Mucosa of descending colon (tissue), 3 donors: Measurements from ENCODE around the gene LTC4S. TPM values are rescaled to one million over a fixed set of nuclear protein-coding genes. Genes with fewer than 3 reads are reported as not detected.

ENCODE experiments used
- ATAC-seq: fragments of 200-7000 bp; cut with Tn5 transposase; one replicate; pipeline ENCODE4 v1.9.1; 2020; ENCODE audit warnings: mild to moderate bottlenecking, moderate library complexity
- DNase-seq, 3 donors: peaks; one replicate each; pipeline ENCODE4 v3.0.0-alpha.2; 2020
- H3K36me3 ChIP-seq: fragments of 200-600 bp; one replicate; pipeline ENCODE4 v1.8.0; 2021; ENCODE audit warnings: low read depth, mild to moderate bottlenecking
- H3K4me1 ChIP-seq: fragments of 200-600 bp; one replicate; pipeline ENCODE4 v1.8.0; 2021; ENCODE audit warnings: low read depth, mild to moderate bottlenecking
- H3K4me3 ChIP-seq: fragments of 200-600 bp; one replicate; pipeline ENCODE4 v1.8.0; 2021; ENCODE audit warnings: mild to moderate bottlenecking
- H3K9me3 ChIP-seq: fragments of 200-600 bp; one replicate; pipeline ENCODE4 v1.8.0; 2021; ENCODE audit warnings: mild to moderate bottlenecking
- intact Hi-C, 2 donors: fragments of 100-400 bp; cut with DNase I in 1 of 2; cut with micrococcal nuclease in 1 of 2; formaldehyde crosslinking; loops; one replicate each; pipeline versions ENCODE4 v1.11.0 to v1.11.1; 2022; cut with DNase I, micrococcal nuclease
- total RNA-seq, 3 donors: library from RNA; stranded (reverse); fragmentation: NEBNext Ultra II Directional in 2 of 3; extraction: Animal tissue kit (Norgen Biotek cat#: 25700) in 2 of 3; gene quantifications; one replicate each; pipeline versions ENCODE4 v1.2.1 to v1.2.4, GENCODE V29; 2021 to 2023
- TF ChIP-seq, protein P1 (sequence below): fragments of 200-600 bp; IDR thresholded peaks from one replicate; pipeline ENCODE4 v1.8.0; 2022; ENCODE audit warnings: antibody characterized with exemption, mild to moderate bottlenecking
- donor health status: DM: no; HTN: no; CAD: no; lungs with moderate emphysema.
- donor health status: DM: no; HTN: no; CAD: no.
- donor health status: DM: no; HTN: yes; CAD: no.

The LTC4S gene
- total RNA-seq, 3 donors from 2014 or later = 3.0 to 10.4 (median 7.0) TPM

DNA sequence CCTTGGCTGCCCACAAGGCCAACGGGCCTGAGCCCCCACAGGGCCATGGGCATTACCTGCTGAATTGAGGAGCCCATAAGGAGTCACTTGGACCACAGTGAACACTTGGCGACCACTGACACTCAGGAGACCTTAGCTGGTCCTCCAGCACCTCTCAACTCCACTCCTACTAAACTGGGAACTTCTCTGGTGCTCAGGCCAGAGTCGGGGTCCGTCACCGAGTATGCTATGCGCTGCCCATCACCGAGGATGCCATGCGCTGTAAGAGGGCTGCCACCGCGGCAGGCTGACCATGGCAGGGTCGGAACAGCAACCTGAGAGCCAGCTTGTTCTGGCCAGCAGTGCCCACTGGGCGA is 26.3 kb downstream of the LTC4S start:
- H3K9me3 ChIP-seq = no peaks in the 10 kb centered on the region
- TF ChIP-seq, protein P1, sequence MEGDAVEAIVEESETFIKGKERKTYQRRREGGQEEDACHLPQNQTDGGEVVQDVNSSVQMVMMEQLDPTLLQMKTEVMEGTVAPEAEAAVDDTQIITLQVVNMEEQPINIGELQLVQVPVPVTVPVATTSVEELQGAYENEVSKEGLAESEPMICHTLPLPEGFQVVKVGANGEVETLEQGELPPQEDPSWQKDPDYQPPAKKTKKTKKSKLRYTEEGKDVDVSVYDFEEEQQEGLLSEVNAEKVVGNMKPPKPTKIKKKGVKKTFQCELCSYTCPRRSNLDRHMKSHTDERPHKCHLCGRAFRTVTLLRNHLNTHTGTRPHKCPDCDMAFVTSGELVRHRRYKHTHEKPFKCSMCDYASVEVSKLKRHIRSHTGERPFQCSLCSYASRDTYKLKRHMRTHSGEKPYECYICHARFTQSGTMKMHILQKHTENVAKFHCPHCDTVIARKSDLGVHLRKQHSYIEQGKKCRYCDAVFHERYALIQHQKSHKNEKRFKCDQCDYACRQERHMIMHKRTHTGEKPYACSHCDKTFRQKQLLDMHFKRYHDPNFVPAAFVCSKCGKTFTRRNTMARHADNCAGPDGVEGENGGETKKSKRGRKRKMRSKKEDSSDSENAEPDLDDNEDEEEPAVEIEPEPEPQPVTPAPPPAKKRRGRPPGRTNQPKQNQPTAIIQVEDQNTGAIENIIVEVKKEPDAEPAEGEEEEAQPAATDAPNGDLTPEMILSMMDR = no peak
- ATAC-seq (no peak), DNase-seq (no peak)
- peaks cover 63% of the 10 kb centered on the region for H3K4me1 ChIP-seq
- intact Hi-C loops = no loop called here
- H3K4me3 ChIP-seq = peak overlapping the region; percentile 100
- peaks cover 4% of the 10 kb centered on the region for H3K36me3 ChIP-seq

DNA sequence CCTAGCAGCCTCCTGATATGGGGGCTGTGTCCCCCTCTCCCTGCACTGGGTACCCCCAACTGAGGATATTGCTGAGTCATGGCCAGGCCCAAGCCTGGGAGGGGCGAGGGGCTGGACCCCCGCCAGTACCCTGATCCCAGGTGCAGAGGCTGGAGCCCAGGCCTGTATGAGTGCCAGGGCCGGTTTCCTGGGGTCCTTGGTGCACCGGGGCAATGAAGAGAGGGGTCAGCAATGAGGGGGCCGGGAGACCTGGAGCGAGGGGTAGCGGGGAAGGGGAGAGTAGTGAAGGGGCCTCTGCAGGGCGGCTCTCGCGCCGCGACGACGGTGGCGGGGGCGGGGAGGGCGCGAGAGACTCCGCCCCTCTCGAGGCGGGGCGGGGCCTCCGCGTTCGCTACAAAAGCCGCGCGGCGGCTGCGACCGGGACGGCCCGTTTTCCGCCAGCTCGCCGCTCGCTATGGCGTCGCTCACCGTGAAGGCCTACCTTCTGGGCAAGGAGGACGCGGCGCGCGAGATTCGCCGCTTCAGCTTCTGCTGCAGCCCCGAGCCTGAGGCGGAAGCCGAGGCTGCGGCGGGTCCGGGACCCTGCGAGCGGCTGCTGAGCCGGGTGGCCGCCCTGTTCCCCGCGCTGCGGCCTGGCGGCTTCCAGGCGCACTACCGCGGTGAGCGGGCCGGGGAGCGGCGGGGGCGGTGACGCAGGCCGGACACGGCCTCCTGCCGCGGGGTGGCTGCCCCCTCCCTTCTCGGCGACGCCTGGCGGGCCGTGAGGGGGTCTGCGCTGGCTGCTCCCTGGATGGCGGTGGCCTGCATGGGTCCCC is 26.9 kb downstream of the LTC4S start, which contains the start of gene SQSTM1:
Gene SQSTM1 (plus strand): TSS at position 423 of the 815 bp plus-strand sequence. CDS start 32 bp downstream, at position 455.
- intact Hi-C loops = no loop called here
- peaks cover 4% of the 10 kb centered on the region for H3K36me3 ChIP-seq
- ATAC-seq (peak; percentile 72), DNase-seq (peak; percentile 84 to 93 (median 90))
- H3K9me3 ChIP-seq = no peaks in the 10 kb centered on the region
- peaks cover 69% of the 10 kb centered on the region for H3K4me1 ChIP-seq
- peak within 1 kb of the TSS; percentile 100 for H3K4me3 ChIP-seq
- TF ChIP-seq, protein P1 = no peak

DNA sequence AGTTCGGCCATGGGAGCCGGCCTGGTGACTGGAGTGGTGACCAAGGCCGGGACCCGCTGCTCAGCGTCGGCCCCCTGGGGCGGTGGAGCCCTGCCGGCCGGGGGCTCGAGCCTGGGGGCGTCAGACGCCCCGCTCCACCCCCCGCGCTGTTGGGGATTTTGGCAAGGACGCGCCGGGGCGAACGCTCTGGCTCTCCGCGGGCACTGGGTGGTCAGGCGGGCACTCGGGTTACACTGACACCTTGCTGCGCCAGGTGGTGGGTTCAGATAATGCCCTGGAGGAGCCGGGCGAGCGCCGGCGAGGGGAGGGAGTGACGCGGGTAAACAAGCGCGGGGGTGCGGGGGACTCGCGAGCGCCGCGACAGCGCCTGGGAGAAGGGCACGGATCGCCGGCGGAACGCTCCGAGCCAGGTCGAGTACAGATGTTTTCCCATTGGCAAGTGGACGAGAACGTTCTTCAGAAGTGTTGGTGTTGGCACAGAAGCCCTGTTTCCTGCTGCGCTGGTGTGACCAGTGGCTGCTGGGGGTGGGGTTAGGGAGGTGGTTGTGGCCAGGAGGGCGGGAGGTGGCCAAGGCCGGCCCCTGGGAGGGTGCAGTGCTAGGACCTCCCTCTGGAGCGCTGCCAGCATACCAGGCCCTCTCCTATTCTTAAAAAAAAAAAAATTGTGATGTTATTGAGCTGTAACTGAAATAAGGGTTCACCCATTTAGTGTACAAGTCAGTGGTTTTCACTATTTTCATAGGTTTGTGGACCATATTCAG is 27.7 kb downstream of the LTC4S start:
- peaks cover 77% of the 10 kb centered on the region for H3K4me1 ChIP-seq
- intact Hi-C loops = no loop called here

DNA sequence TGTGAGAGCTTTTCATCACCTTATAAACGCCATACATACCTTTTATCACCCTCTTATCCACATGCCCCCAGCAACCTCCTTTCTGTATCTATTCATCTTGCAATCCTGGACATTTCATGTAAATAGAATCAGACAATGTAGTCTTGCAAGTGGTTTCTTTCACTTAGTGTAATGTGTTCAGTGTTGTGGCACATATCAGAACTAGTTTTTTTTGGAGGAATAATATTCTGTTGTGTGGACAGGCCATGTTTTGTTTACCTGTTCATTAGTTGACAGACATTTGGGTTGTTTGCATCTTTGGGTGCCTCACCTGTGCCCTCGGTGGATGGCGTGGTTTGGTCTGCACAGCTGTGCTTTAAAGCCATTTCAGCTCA is 28.3 kb downstream of the LTC4S start:
- Histone ChIP-seq H3K36me3 (peaks cover 4% of the 10 kb centered on the region), H3K9me3 (no peaks in the 10 kb centered on the region), H3K4me1 (peaks cover 79% of the 10 kb centered on the region), H3K4me3 (peak overlapping the region; percentile 100)
- ATAC-seq = no peak
- intact Hi-C loops = no loop called here
- TF ChIP-seq, protein P1 = no peak
- DNase-seq = no peak

More for the DNA sequence above, 27.7 kb downstream of the LTC4S start:
- TF ChIP-seq, protein P1 = no peak
- ATAC-seq (peak; percentile 68), DNase-seq (peak; percentile 96 to 98 (median 97))
- Histone ChIP-seq H3K4me3 (peak overlapping the region; percentile 100), H3K36me3 (peaks cover 4% of the 10 kb centered on the region), H3K9me3 (no peaks in the 10 kb centered on the region)

DNA sequence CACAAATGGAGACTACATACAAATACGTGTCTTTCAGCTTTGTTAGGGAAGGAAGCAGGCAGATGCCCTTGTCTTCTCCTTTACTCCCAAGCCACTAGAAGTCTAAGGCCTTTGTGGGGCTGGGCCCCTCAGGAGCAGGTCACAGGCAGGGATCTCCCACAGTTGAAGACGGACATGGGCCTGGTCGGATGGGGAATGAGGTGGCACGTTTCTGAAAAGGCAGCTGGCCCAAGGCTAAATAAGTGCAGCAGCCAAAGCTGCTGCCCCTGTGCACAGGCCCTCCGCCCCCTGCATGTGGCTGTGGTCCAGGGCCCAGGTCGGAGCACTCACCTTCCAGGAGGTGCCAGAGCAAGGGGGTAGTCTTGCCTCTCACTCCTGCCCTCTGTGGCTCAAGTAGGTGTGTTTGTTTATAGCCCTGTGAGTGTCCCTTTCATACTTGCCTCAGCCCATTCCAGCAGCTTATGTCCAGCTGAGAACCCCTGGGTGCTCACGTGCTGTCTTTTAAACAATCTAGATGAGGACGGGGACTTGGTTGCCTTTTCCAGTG is 28.7 kb downstream of the LTC4S start:
- DNase-seq (peak in 2 of 3 donors; percentile 34 to 53), ATAC-seq (no peak)
- TF ChIP-seq, protein P1 = no peak
- H3K4me3 ChIP-seq = no peak overlapping the region
- no peaks in the 10 kb centered on the region for H3K9me3 ChIP-seq
- intact Hi-C loops = no loop called here
- peaks cover 79% of the 10 kb centered on the region for H3K4me1 ChIP-seq
- peaks cover 4% of the 10 kb centered on the region for H3K36me3 ChIP-seq
